ENCODE results near the gene NUDT8.

NUDT8 gene

GRCh38 chr11:67611165-67611564, 18.6 kb downstream of the NUDT8 start:
- CTCF ChIA-PET = no interaction called here
- H3K27me3 ChIP-seq (replicated peaks in 2 of 5; ENCODE audit: control insufficient read depth in 4 of 5, insufficient read depth in 5 of 5, low read length in 4 of 5) = no peaks in the 10 kb centered on the region
- H3K4me3 ChIP-seq (ENCODE audit: control insufficient read depth in 1 of 7, extremely low read depth in 1 of 7, insufficient read depth in 4 of 7, low read depth in 2 of 7, low read length in 6 of 7) = no peak overlapping the region
- 100% methylated on average over 14 of the region's 14 CpGs for WGBS (ENCODE audit: insufficient coverage)
- H3K36me3 ChIP-seq (ENCODE audit: control insufficient read depth in 4 of 4, insufficient read depth in 4 of 4, low read length in 3 of 4) = peaks cover 2 to 52% (median 31%) of the 10 kb centered on the region in 4 experiments
- H3K27ac ChIP-seq (ENCODE audit: insufficient read depth in 1 of 2, low read depth in 1 of 2, low read length in 2 of 2, poor library complexity in 1 of 2, severe bottlenecking in 2 of 2) = no peak overlapping the region
- H3K9me3 ChIP-seq (ENCODE audit: control extremely low read depth in 1 of 5, control insufficient read depth in 4 of 5, insufficient read depth in 2 of 5, low read depth in 1 of 5, low read length in 4 of 5) = no peaks in the 10 kb centered on the region
- POLR2A ChIA-PET = no interaction called here
- no peak for DNase-seq
- H3K4me1 ChIP-seq (ENCODE audit: control extremely low read depth in 1 of 4, control insufficient read depth in 4 of 4, insufficient read depth in 4 of 4, low read length in 3 of 4) = peaks cover 2 to 49% (median 42%) of the 10 kb centered on the region in 4 experiments

- Histone ChIP-seq H3K4me1 (ENCODE audit: control extremely low read depth in 1 of 4, control insufficient read depth in 4 of 4, insufficient read depth in 4 of 4, low read length in 3 of 4) (peaks cover 2 to 50% (median 36%) of the 10 kb centered on the region in 4 experiments), H3K36me3 (ENCODE audit: control insufficient read depth in 4 of 4, insufficient read depth in 4 of 4, low read length in 3 of 4) (peaks cover 2 to 52% (median 31%) of the 10 kb centered on the region in 4 experiments), H3K4me3 (ENCODE audit: control insufficient read depth in 1 of 7, extremely low read depth in 1 of 7, insufficient read depth in 4 of 7, low read depth in 2 of 7, low read length in 6 of 7) (no peak overlapping the region), H3K27me3 (replicated peaks in 2 of 5; ENCODE audit: control insufficient read depth in 4 of 5, insufficient read depth in 5 of 5, low read length in 4 of 5) (no peaks in the 10 kb centered on the region), H3K27ac (ENCODE audit: insufficient read depth in 1 of 2, low read depth in 1 of 2, low read length in 2 of 2, poor library complexity in 1 of 2, severe bottlenecking in 2 of 2) (no peak overlapping the region), H3K9me3 (ENCODE audit: control extremely low read depth in 1 of 5, control insufficient read depth in 4 of 5, insufficient read depth in 2 of 5, low read depth in 1 of 5, low read length in 4 of 5) (no peaks in the 10 kb centered on the region)
- ChIA-PET CTCF (interaction anchor here (1.0 to 1.6 kb wide), 2 partner anchors 26 to 38 kb away, joined by 3 read pairs; no protein-coding TSS in a partner anchor), POLR2A (no interaction called here)
- 96% methylated on average over 15 of the region's 15 CpGs for WGBS (ENCODE audit: insufficient coverage)
- DNase-seq = no peak
Measured at GRCh38 chr11:67610302-67610868, 19.4 kb downstream of the NUDT8 start.

- H3K27me3 ChIP-seq (replicated peaks in 2 of 5; ENCODE audit: control insufficient read depth in 4 of 5, insufficient read depth in 5 of 5, low read length in 4 of 5) = no peaks in the 10 kb centered on the region
Measured at GRCh38 chr11:67609316-67609715, 20.4 kb downstream of the NUDT8 start.

GRCh38 chr11:67608486-67608885, 21.3 kb downstream of the NUDT8 start:
- Histone ChIP-seq H3K4me1 (ENCODE audit: control extremely low read depth in 1 of 4, control insufficient read depth in 4 of 4, insufficient read depth in 4 of 4, low read length in 3 of 4) (peaks cover 2 to 36% (median 17%) of the 10 kb centered on the region in 4 experiments), H3K27ac (ENCODE audit: insufficient read depth in 1 of 2, low read depth in 1 of 2, low read length in 2 of 2, poor library complexity in 1 of 2, severe bottlenecking in 2 of 2) (peak overlapping the region in 1 of 2 experiments; percentile 14), H3K36me3 (ENCODE audit: control insufficient read depth in 4 of 4, insufficient read depth in 4 of 4, low read length in 3 of 4) (peaks cover 2 to 52% (median 31%) of the 10 kb centered on the region in 4 experiments), H3K27me3 (replicated peaks in 2 of 5; ENCODE audit: control insufficient read depth in 4 of 5, insufficient read depth in 5 of 5, low read length in 4 of 5) (no peaks in the 10 kb centered on the region), H3K9me3 (ENCODE audit: control extremely low read depth in 1 of 5, control insufficient read depth in 4 of 5, insufficient read depth in 2 of 5, low read depth in 1 of 5, low read length in 4 of 5) (no peaks in the 10 kb centered on the region), H3K4me3 (ENCODE audit: control insufficient read depth in 1 of 7, extremely low read depth in 1 of 7, insufficient read depth in 4 of 7, low read depth in 2 of 7, low read length in 6 of 7) (no peak overlapping the region)
- no peak for DNase-seq
- WGBS (ENCODE audit: insufficient coverage) = 98% methylated on average over 7 of the region's 8 CpGs
- CTCF ChIA-PET = interaction anchor here (0.8 to 2.4 kb wide), 5 partner anchors 11 to 38 kb away, joined by 3 to 9 read pairs (median 4); partner anchors contain the start of gene NUDT8
- POLR2A ChIA-PET = no interaction called here

More at GRCh38 chr11:67609316-67609715, 20.4 kb downstream of the NUDT8 start:
- Histone ChIP-seq H3K27ac (ENCODE audit: insufficient read depth in 1 of 2, low read depth in 1 of 2, low read length in 2 of 2, poor library complexity in 1 of 2, severe bottlenecking in 2 of 2) (no peak overlapping the region), H3K9me3 (ENCODE audit: control extremely low read depth in 1 of 5, control insufficient read depth in 4 of 5, insufficient read depth in 2 of 5, low read depth in 1 of 5, low read length in 4 of 5) (no peaks in the 10 kb centered on the region), H3K4me3 (ENCODE audit: control insufficient read depth in 1 of 7, extremely low read depth in 1 of 7, insufficient read depth in 4 of 7, low read depth in 2 of 7, low read length in 6 of 7) (no peak overlapping the region), H3K4me1 (ENCODE audit: control extremely low read depth in 1 of 4, control insufficient read depth in 4 of 4, insufficient read depth in 4 of 4, low read length in 3 of 4) (peaks cover 2 to 42% (median 26%) of the 10 kb centered on the region in 4 experiments), H3K36me3 (ENCODE audit: control insufficient read depth in 4 of 4, insufficient read depth in 4 of 4, low read length in 3 of 4) (peaks cover 2 to 52% (median 31%) of the 10 kb centered on the region in 4 experiments)
- 99% methylated on average over 8 of the region's 10 CpGs for WGBS (ENCODE audit: insufficient coverage)
- DNase-seq = no peak
- POLR2A ChIA-PET = no interaction called here
- CTCF ChIA-PET = interaction anchor here (0.9 to 2.4 kb wide), 5 partner anchors 10 to 37 kb away, joined by 3 to 9 read pairs (median 4); no protein-coding TSS in a partner anchor

GRCh38 chr11:67607507-67607906, 22.2 kb downstream of the NUDT8 start:
- no peaks in the 10 kb centered on the region for H3K27me3 ChIP-seq (replicated peaks in 2 of 5; ENCODE audit: control insufficient read depth in 4 of 5, insufficient read depth in 5 of 5, low read length in 4 of 5)
- peaks cover 2 to 45% (median 25%) of the 10 kb centered on the region in 4 experiments for H3K36me3 ChIP-seq (ENCODE audit: control insufficient read depth in 4 of 4, insufficient read depth in 4 of 4, low read length in 3 of 4)
- ChIA-PET CTCF (interaction anchor here (0.8 to 2.4 kb wide), 5 partner anchors 25 to 39 kb away, joined by 3 to 9 read pairs (median 4); partner anchors contain the start of gene GSTP1), POLR2A (no interaction called here)
- H3K4me1 ChIP-seq (ENCODE audit: control extremely low read depth in 1 of 4, control insufficient read depth in 4 of 4, insufficient read depth in 4 of 4, low read length in 3 of 4) = peaks cover 2 to 33% (median 17%) of the 10 kb centered on the region in 4 experiments
- DNase-seq = no peak
- WGBS (ENCODE audit: insufficient coverage) = 63% methylated on average over 6 of the region's 9 CpGs
- peak overlapping the region; percentile 87 to 98 (median 90) for H3K4me3 ChIP-seq (ENCODE audit: control insufficient read depth in 1 of 7, extremely low read depth in 1 of 7, insufficient read depth in 4 of 7, low read depth in 2 of 7, low read length in 6 of 7)
- H3K27ac ChIP-seq (ENCODE audit: insufficient read depth in 1 of 2, low read depth in 1 of 2, low read length in 2 of 2, poor library complexity in 1 of 2, severe bottlenecking in 2 of 2) = peak overlapping the region; percentile 55 to 85
- H3K9me3 ChIP-seq (ENCODE audit: control extremely low read depth in 1 of 5, control insufficient read depth in 4 of 5, insufficient read depth in 2 of 5, low read depth in 1 of 5, low read length in 4 of 5) = no peaks in the 10 kb centered on the region

- ChIA-PET CTCF (interaction anchor here (0.8 to 1.4 kb wide), 3 partner anchors 24 to 33 kb away, joined by 3 to 4 read pairs (median 3); partner anchors contain the start of gene GSTP1), POLR2A (no interaction called here)
- Histone ChIP-seq H3K27ac (ENCODE audit: insufficient read depth in 1 of 2, low read depth in 1 of 2, low read length in 2 of 2, poor library complexity in 1 of 2, severe bottlenecking in 2 of 2) (peak within 1 kb of the TSS; percentile 55 to 85), H3K36me3 (ENCODE audit: control insufficient read depth in 4 of 4, insufficient read depth in 4 of 4, low read length in 3 of 4) (peaks cover 0 to 36% (median 19%) of the 10 kb centered on the region in 4 experiments), H3K27me3 (replicated peaks in 2 of 5; ENCODE audit: control insufficient read depth in 4 of 5, insufficient read depth in 5 of 5, low read length in 4 of 5) (no peaks in the 10 kb centered on the region), H3K4me3 (ENCODE audit: control insufficient read depth in 1 of 7, extremely low read depth in 1 of 7, insufficient read depth in 4 of 7, low read depth in 2 of 7, low read length in 6 of 7) (peak within 1 kb of the TSS; percentile 87 to 98 (median 90)), H3K4me1 (ENCODE audit: control extremely low read depth in 1 of 4, control insufficient read depth in 4 of 4, insufficient read depth in 4 of 4, low read length in 3 of 4) (peaks cover 4 to 38% (median 17%) of the 10 kb centered on the region in 4 experiments), H3K9me3 (ENCODE audit: control extremely low read depth in 1 of 5, control insufficient read depth in 4 of 5, insufficient read depth in 2 of 5, low read depth in 1 of 5, low read length in 4 of 5) (no peaks in the 10 kb centered on the region)
- peak; percentile 94 to 96 (median 96) for DNase-seq
- under 1% methylated on average over 62 of the region's 69 CpGs for WGBS (ENCODE audit: insufficient coverage)
Measured at GRCh38 chr11:67606492-67607295, 23.0 kb downstream of the NUDT8 start, which contains the start of gene NDUFV1. Gene NDUFV1, plus strand, starts transcription at chr11:67606936. Its CDS starts 69 bp downstream, at chr11:67607005.

Measured in common myeloid progenitor, CD34-positive (primary cell).